ENCODE data around the gene FOXR1.

Gene FOXR1

GRCh38 chr11:118971646-118972045 lies at the start of gene FOXR1:
Gene FOXR1, plus strand, starts transcription at chr11:118971761. Its CDS starts 171 bp downstream, at chr11:118971932.
- no peak for DNase-seq (ENCODE audit: low spot score)

- peak; percentile 58 for DNase-seq (ENCODE audit: low spot score)
Measured at GRCh38 chr11:118921929-118922744, 49.4 kb upstream of the FOXR1 start.

- DNase-seq (ENCODE audit: low spot score): no peak
Measured at GRCh38 chr11:118922745-118923627, 48.6 kb upstream of the FOXR1 start.

GRCh38 chr11:118923721-118924587 lies 47.6 kb upstream of the FOXR1 start:
- no peak for DNase-seq (ENCODE audit: low spot score)

GRCh38 chr11:118924591-118925585 lies 46.7 kb upstream of the FOXR1 start:
- peak; percentile 40 for DNase-seq (ENCODE audit: low spot score)

GRCh38 chr11:118927554-118928100 lies 43.9 kb upstream of the FOXR1 start:
- DNase-seq (ENCODE audit: low spot score): no peak

- peak; percentile 97 for DNase-seq (ENCODE audit: low spot score)
Measured at GRCh38 chr11:118928101-118928869, 43.3 kb upstream of the FOXR1 start.

- peak; percentile 61 for DNase-seq (ENCODE audit: low spot score)
Measured at GRCh38 chr11:118928870-118929500, 42.6 kb upstream of the FOXR1 start.

GRCh38 chr11:118929501-118930093 lies 42.0 kb upstream of the FOXR1 start:
- DNase-seq (ENCODE audit: low spot score): peak; percentile 84

GRCh38 chr11:118930094-118930712 lies 41.4 kb upstream of the FOXR1 start:
- peak; percentile 97 for DNase-seq (ENCODE audit: low spot score)

GRCh38 chr11:118931571-118931970 lies 40.0 kb upstream of the FOXR1 start:
- DNase-seq (ENCODE audit: low spot score): no peak

- DNase-seq (ENCODE audit: low spot score): no peak
Measured at GRCh38 chr11:118933486-118933885, 38.1 kb upstream of the FOXR1 start.

GRCh38 chr11:118935376-118935775 lies 36.2 kb upstream of the FOXR1 start:
- DNase-seq (ENCODE audit: low spot score): no peak

GRCh38 chr11:118938491-118939403 lies 32.8 kb upstream of the FOXR1 start:
- DNase-seq (ENCODE audit: low spot score): peak; percentile 95

- DNase-seq (ENCODE audit: low spot score): no peak
Measured at GRCh38 chr11:118939404-118939915, 32.1 kb upstream of the FOXR1 start.

GRCh38 chr11:118939953-118940598 lies 31.5 kb upstream of the FOXR1 start:
- DNase-seq (ENCODE audit: low spot score): no peak
